HG03103 (cell line): ENCODE measurements around the gene CCDC144A.
"Not testable (repeated sequence)": the region's sequence is repeated elsewhere in the genome, so short reads cannot be mapped to it uniquely, and the experiment has no call there.

Source experiments
- ATAC-seq: cut with Tn5 transposase; IDR thresholded peaks from one replicate; pipeline ENCODE4 v1.9.1; 2021; ENCODE audit warnings: low read depth; ENCODE audit not compliant: unreplicated experiment

The CCDC144A gene

GRCh38 chr17:16751924-16752287 lies 61.9 kb downstream of the CCDC144A start:
- not testable (repeated sequence) for ATAC-seq

- not testable (repeated sequence) for ATAC-seq
Measured at GRCh38 chr17:16757520-16757919, 67.5 kb downstream of the CCDC144A start.

GRCh38 chr17:16758177-16758576 lies 68.1 kb downstream of the CCDC144A start:
- ATAC-seq: not testable (repeated sequence)

- not testable (repeated sequence) for ATAC-seq
Measured at GRCh38 chr17:16768290-16769175, 78.5 kb downstream of the CCDC144A start.

- ATAC-seq: not testable (repeated sequence)
Measured at GRCh38 chr17:16772394-16773145, 82.5 kb downstream of the CCDC144A start.

- not testable (repeated sequence) for ATAC-seq
Measured at GRCh38 chr17:16773146-16773522, 83.1 kb downstream of the CCDC144A start.

GRCh38 chr17:16787851-16788250 lies 97.8 kb downstream of the CCDC144A start:
- not testable (repeated sequence) for ATAC-seq

- ATAC-seq: not testable (repeated sequence)
Measured at GRCh38 chr17:16788889-16789536, 99.0 kb downstream of the CCDC144A start.

GRCh38 chr17:16789622-16790021 lies 99.6 kb downstream of the CCDC144A start:
- not testable (repeated sequence) for ATAC-seq

GRCh38 chr17:16790313-16790871 lies 100.4 kb downstream of the CCDC144A start:
- ATAC-seq: not testable (repeated sequence)

GRCh38 chr17:16794215-16794614 lies 104.2 kb downstream of the CCDC144A start:
- not testable (repeated sequence) for ATAC-seq

- not testable (repeated sequence) for ATAC-seq
Measured at GRCh38 chr17:16795894-16796293, 105.9 kb downstream of the CCDC144A start.

- ATAC-seq: not testable (repeated sequence)
Measured at GRCh38 chr17:16804851-16805250, 114.8 kb downstream of the CCDC144A start.

GRCh38 chr17:16806599-16806998 lies 116.6 kb downstream of the CCDC144A start:
- not testable (repeated sequence) for ATAC-seq

- ATAC-seq: not testable (repeated sequence)
Measured at GRCh38 chr17:16807620-16808019, 117.6 kb downstream of the CCDC144A start.

GRCh38 chr17:16810236-16810635 lies 120.2 kb downstream of the CCDC144A start:
- ATAC-seq: not testable (repeated sequence)

GRCh38 chr17:16812126-16812525 lies 122.1 kb downstream of the CCDC144A start:
- not testable (repeated sequence) for ATAC-seq

- ATAC-seq: no peak
Measured at GRCh38 chr17:16814439-16814838, 124.4 kb downstream of the CCDC144A start.

- ATAC-seq: no peak
Measured at GRCh38 chr17:16817201-16817600, 127.2 kb downstream of the CCDC144A start.

GRCh38 chr17:16817940-16818339 lies 127.9 kb downstream of the CCDC144A start:
- not testable (repeated sequence) for ATAC-seq

- ATAC-seq: no peak
Measured at GRCh38 chr17:16818340-16818739, 128.3 kb downstream of the CCDC144A start.
